ENCODE results near the gene C7orf33. TPM values are rescaled to one million over a fixed set of nuclear protein-coding genes. Genes with fewer than 3 reads are reported as not detected.

C7orf33 gene
- total RNA-seq, 1 donor from 2014 or later = not detected

- Histone ChIP-seq H3K4me3 (no peak overlapping the region), H3K36me3 (no peaks in the 10 kb centered on the region), H3K9me3 (no peaks in the 10 kb centered on the region), H3K27me3 (ENCODE audit: low read depth) (no peaks in the 10 kb centered on the region), H3K4me1 (no peaks in the 10 kb centered on the region), H3K27ac (no peak overlapping the region)
- intact Hi-C loops (cut with DNase I) = no loop called here
- DNase-seq (no peak), ATAC-seq (no peak)
- TF ChIP-seq CTCF (IDR thresholded peaks at IDR 0.05) = no peak
These were observed 59.8 kb downstream of the C7orf33 start for GRCh38 chr7:148650232-148650858.

- Histone ChIP-seq H3K9me3 (no peaks in the 10 kb centered on the region), H3K4me1 (no peaks in the 10 kb centered on the region), H3K4me3 (no peak overlapping the region), H3K27ac (no peak overlapping the region), H3K27me3 (ENCODE audit: low read depth) (no peaks in the 10 kb centered on the region), H3K36me3 (no peaks in the 10 kb centered on the region)
- ATAC-seq (no peak), DNase-seq (no peak)
- no peak for TF ChIP-seq CTCF (IDR thresholded peaks at IDR 0.05)
- intact Hi-C loops (cut with DNase I) = no loop called here
These were observed 62.2 kb downstream of the C7orf33 start for GRCh38 chr7:148652773-148653172.

GRCh38 chr7:148657929-148658328 lies 67.4 kb downstream of the C7orf33 start:
- H3K27ac ChIP-seq = no peak overlapping the region
- ATAC-seq (no peak), DNase-seq (no peak)
- H3K4me3 ChIP-seq = no peak overlapping the region
- intact Hi-C loops (cut with DNase I) = no loop called here
- H3K4me1 ChIP-seq = no peaks in the 10 kb centered on the region
- H3K9me3 ChIP-seq = no peaks in the 10 kb centered on the region
- no peaks in the 10 kb centered on the region for H3K36me3 ChIP-seq
- TF ChIP-seq CTCF (IDR thresholded peaks at IDR 0.05) = no peak
- H3K27me3 ChIP-seq (ENCODE audit: low read depth) = no peaks in the 10 kb centered on the region

GRCh38 chr7:148661471-148661870 lies 70.9 kb downstream of the C7orf33 start:
- no peak overlapping the region for H3K4me3 ChIP-seq
- H3K27ac ChIP-seq = no peak overlapping the region
- ATAC-seq = no peak
- intact Hi-C loops (cut with DNase I) = no loop called here
- no peaks in the 10 kb centered on the region for H3K27me3 ChIP-seq (ENCODE audit: low read depth)
- H3K9me3 ChIP-seq = no peaks in the 10 kb centered on the region
- DNase-seq = no peak
- no peaks in the 10 kb centered on the region for H3K36me3 ChIP-seq
- H3K4me1 ChIP-seq = no peaks in the 10 kb centered on the region
- TF ChIP-seq CTCF (IDR thresholded peaks at IDR 0.05) = no peak

GRCh38 chr7:148662646-148663045 lies 72.1 kb downstream of the C7orf33 start:
- Histone ChIP-seq H3K9me3 (no peaks in the 10 kb centered on the region), H3K4me1 (no peaks in the 10 kb centered on the region), H3K27ac (no peak overlapping the region), H3K27me3 (ENCODE audit: low read depth) (no peaks in the 10 kb centered on the region), H3K36me3 (no peaks in the 10 kb centered on the region), H3K4me3 (no peak overlapping the region)
- TF ChIP-seq CTCF (IDR thresholded peaks at IDR 0.05) = no peak
- DNase-seq = no peak
- no peak for ATAC-seq
- intact Hi-C loops (cut with DNase I) = no loop called here
